Endothelial cell of umbilical vein (primary cell): ENCODE measurements around the gene ASB6. TPM values are rescaled to one million over a fixed set of nuclear protein-coding genes. Genes with fewer than 3 reads are reported as not detected.

Source experiments
- BruUV-seq: library from RNA; stranded (reverse); fragments of 400-500 nt; replicated peaks from 2 replicates; lab custom pipeline; 2021; lab: Mats Ljungman, UMichigan
- CTCF ChIA-PET: fragments of 300-600, 350-600 bp; sonication (Branson Sonifier 250); formaldehyde crosslinking; loops from one replicate; lab custom pipeline; 2021; ENCODE audit warnings: antibody characterized with exemption, inconsistent platforms; lab: Charles Lee
- POLR2A ChIA-PET: fragments of 300-600, 350-600 bp; sonication (Branson Sonifier 250); formaldehyde crosslinking; loops from one replicate; lab custom pipeline; 2021; ENCODE audit warnings: antibody characterized with exemption, inconsistent platforms; lab: Charles Lee
- DNase-seq: peaks from one replicate; pipeline ENCODE4 v3.0.0-alpha.2; 2011; ENCODE audit warnings: low read depth, low spot score
- FAIRE-seq: peaks from 2 replicates; lab custom pipeline; 2011; peaks lifted over from hg19 to GRCh38; lab: Jason Lieb, UNC
- H2AFZ ChIP-seq: 2 replicates; pipeline ENCODE4 v1.6.0; 2012; ENCODE audit warnings: low read depth, low read length, control low read depth, inconsistent platforms
- H3K27ac ChIP-seq: 2 replicates; pipeline ENCODE4 v1.5.1; 2011; ENCODE audit warnings: low read depth, mild to moderate bottlenecking, control low read depth, low read length, moderate library complexity; ENCODE audit not compliant: insufficient read depth
- H3K27me3 ChIP-seq, 2 experiments: 2 replicates each; pipeline versions ENCODE4 v1.6.0 to v1.6.1; 2011; ENCODE audit warnings: low read length in 2 of 2, mixed read lengths in 1 of 2; ENCODE audit not compliant: control insufficient read depth in 2 of 2, insufficient read depth in 2 of 2
- H3K36me3 ChIP-seq, 2 experiments: 2 replicates in 1 of 2; 3 replicates in 1 of 2; pipeline ENCODE4 v1.5.1; 2011; ENCODE audit warnings: low read length in 2 of 2, mild to moderate bottlenecking in 1 of 2, moderate library complexity in 1 of 2; ENCODE audit not compliant: control insufficient read depth in 2 of 2, insufficient read depth in 2 of 2; ENCODE audit errors: extremely low read depth in 1 of 2
- H3K4me1 ChIP-seq: 3 replicates; pipeline ENCODE4 v1.5.1; 2011; ENCODE audit warnings: mild to moderate bottlenecking, low read length; ENCODE audit not compliant: control insufficient read depth, insufficient read depth; ENCODE audit errors: extremely low read depth
- H3K4me2 ChIP-seq: 2 replicates; pipeline ENCODE4 v1.6.1; 2011; ENCODE audit warnings: low read length, control low read depth, mixed read lengths; ENCODE audit not compliant: insufficient read depth
- H3K4me3 ChIP-seq, 3 experiments: fragments of 200-600 bp in 1 of 3; sonication (generic), shearing (Covaris generic) in 1 of 3; replicated peaks in 1 of 3; 2 replicates each; pipeline ENCODE4 v1.5.1; 2011 to 2016; ENCODE audit warnings: control low read depth in 3 of 3, low read length in 3 of 3, mild to moderate bottlenecking in 2 of 3, inconsistent platforms in 1 of 3, low read depth in 1 of 3, moderate library complexity in 1 of 3; ENCODE audit not compliant: insufficient read depth in 1 of 3
- H3K79me2 ChIP-seq: 2 replicates; pipeline ENCODE4 v1.6.0; 2012; ENCODE audit warnings: low read length, inconsistent platforms; ENCODE audit not compliant: control insufficient read depth, insufficient read depth
- H3K9ac ChIP-seq: replicated peaks from 2 replicates; pipeline ENCODE3; 2011; ENCODE audit warnings: low read length, control low read depth; ENCODE audit not compliant: insufficient read depth; ENCODE audit errors: extremely low read depth
- H3K9me1 ChIP-seq: replicated peaks from 3 replicates; pipeline ENCODE4 v1.6.0; 2011; ENCODE audit warnings: mild to moderate bottlenecking, low read length; ENCODE audit not compliant: control insufficient read depth, insufficient read depth; ENCODE audit errors: extremely low read depth
- H3K9me3 ChIP-seq: replicated peaks from 2 replicates; pipeline ENCODE4 v1.5.1; 2012; ENCODE audit warnings: low read length, inconsistent platforms; ENCODE audit not compliant: control insufficient read depth, insufficient read depth
- H4K20me1 ChIP-seq: replicated peaks from 2 replicates; pipeline ENCODE3; 2011; ENCODE audit warnings: mild to moderate bottlenecking, low read length; ENCODE audit not compliant: control insufficient read depth, insufficient read depth; ENCODE audit errors: extremely low read depth
- EZH2 ChIP-seq: IDR thresholded peaks from 2 replicates; pipeline ENCODE4 v1.6.1; 2012; ENCODE audit warnings: borderline replicate concordance, low read depth, mild to moderate bottlenecking, moderate library complexity, low read length, inconsistent platforms; ENCODE audit not compliant: severe bottlenecking
- FOS ChIP-seq: IDR thresholded peaks from 2 replicates; pipeline ENCODE4 v1.6.1; 2011; ENCODE audit warnings: mild to moderate bottlenecking, low read length, moderate library complexity, borderline replicate concordance; ENCODE audit not compliant: insufficient read depth
- GATA2 ChIP-seq: IDR thresholded peaks from 2 replicates; pipeline ENCODE4 v1.7.0; 2011; ENCODE audit warnings: low read depth, mild to moderate bottlenecking, moderate library complexity, mixed read lengths, low read length; ENCODE audit not compliant: insufficient read length, insufficient read depth
- JUN ChIP-seq: IDR thresholded peaks from 2 replicates; pipeline ENCODE4 v1.6.1; 2011; ENCODE audit warnings: borderline replicate concordance, low read depth; ENCODE audit not compliant: insufficient read length, insufficient read depth
- MAX ChIP-seq: IDR thresholded peaks from 2 replicates; pipeline ENCODE4 v1.6.1; 2011; ENCODE audit not compliant: insufficient read depth, insufficient read length
- MYC ChIP-seq: IDR thresholded peaks from one replicate; pipeline ENCODE4 v1.6.1; 2011; ENCODE audit warnings: mild to moderate bottlenecking, low read depth, low read length
- POLR2A ChIP-seq: IDR thresholded peaks from 2 replicates; pipeline ENCODE4 v1.6.1; 2012; ENCODE audit warnings: low read depth, mild to moderate bottlenecking, control low read depth, low read length
- POLR2AphosphoS5 ChIP-seq: IDR thresholded peaks from 2 replicates; pipeline ENCODE4 v1.6.1; 2012; ENCODE audit warnings: low read depth, mild to moderate bottlenecking, control low read depth, low read length, moderate library complexity; ENCODE audit not compliant: insufficient read depth
- dilution Hi-C: fragments of 300-500 bp; cut with MboI; formaldehyde crosslinking; loops from one replicate; pipeline ENCODE4 v1.15.0; 2019; ENCODE audit warnings: low sequenced_read_pairs; ENCODE audit not compliant: extremely low pct_ligation_motif_present
- intact Hi-C: fragments of 100-400 bp; cut with micrococcal nuclease; formaldehyde crosslinking; loops from one replicate; pipeline ENCODE4 v1.10.0; 2022
- polyA plus RNA-seq, 4 experiments: library from polyadenylated mRNA; depleted of rRNA in 3 of 4; stranded (reverse) in 3 of 4; unstranded in 1 of 4; fragments of >200 nt; gene quantifications; 2 replicates each; pipeline versions ENCODE4 v1.2.1 to v1.2.3, GENCODE V29; 2011 to 2012; ENCODE audit warnings: missing spikeins in 1 of 4
- total RNA-seq: library from RNA; stranded (reverse); gene quantifications from 2 replicates; pipeline ENCODE4 v1.2.3, GENCODE V29; 2021
- TF ChIP-seq, protein P1 (sequence below), 2 donors: IDR thresholded peaks; 1 replicate in 1 of 2; 2 replicates in 1 of 2; pipeline ENCODE4 v1.5.1; 2011; ENCODE audit warnings: low read length in 2 of 2, mild to moderate bottlenecking in 2 of 2, moderate library complexity in 2 of 2, control low read depth in 1 of 2, inconsistent platforms in 1 of 2, low read depth in 1 of 2; ENCODE audit not compliant: insufficient read depth in 1 of 2; ENCODE audit errors: extremely low read depth in 1 of 2

Gene ASB6
- total and polyA plus RNA-seq, 2 donors (not counting 3 experiments of a cell fraction or from before 2014, with no cell fraction given): 20.3 to 23.8 TPM

DNA sequence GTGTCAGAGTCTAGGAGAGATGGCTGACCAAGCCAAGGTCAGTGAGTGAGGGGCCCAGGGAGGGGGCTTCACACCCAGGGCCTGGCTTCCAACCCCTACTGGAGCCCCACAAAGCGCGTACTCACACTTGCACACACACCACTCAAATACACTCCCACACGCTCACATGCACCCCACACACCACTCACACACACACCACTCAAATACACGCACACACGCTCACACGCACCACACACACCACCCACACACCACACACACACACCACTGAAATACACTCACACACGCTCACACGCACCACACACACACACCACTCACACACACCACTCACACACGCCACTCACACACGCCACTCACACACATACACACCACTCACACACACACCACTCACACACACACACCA is 5.7 kb upstream of the ASB6 start:
- Histone ChIP-seq H3K9me3 (no peaks in the 10 kb centered on the region), H3K27me3 (no peaks in the 10 kb centered on the region), H3K4me1 (no peaks in the 10 kb centered on the region), H3K36me3 (no peaks in the 10 kb centered on the region), H4K20me1 (no peaks in the 10 kb centered on the region), H2AFZ (no peak overlapping the region), H3K79me2 (no peaks in the 10 kb centered on the region), H3K4me3 (no peak overlapping the region), H3K4me2 (no peak overlapping the region), H3K9me1 (no peaks in the 10 kb centered on the region), H3K27ac (no peak overlapping the region), H3K9ac (no peak overlapping the region)
- TF ChIP-seq GATA2 (no peak), POLR2A (no peak)
- TF ChIP-seq, protein P1, sequence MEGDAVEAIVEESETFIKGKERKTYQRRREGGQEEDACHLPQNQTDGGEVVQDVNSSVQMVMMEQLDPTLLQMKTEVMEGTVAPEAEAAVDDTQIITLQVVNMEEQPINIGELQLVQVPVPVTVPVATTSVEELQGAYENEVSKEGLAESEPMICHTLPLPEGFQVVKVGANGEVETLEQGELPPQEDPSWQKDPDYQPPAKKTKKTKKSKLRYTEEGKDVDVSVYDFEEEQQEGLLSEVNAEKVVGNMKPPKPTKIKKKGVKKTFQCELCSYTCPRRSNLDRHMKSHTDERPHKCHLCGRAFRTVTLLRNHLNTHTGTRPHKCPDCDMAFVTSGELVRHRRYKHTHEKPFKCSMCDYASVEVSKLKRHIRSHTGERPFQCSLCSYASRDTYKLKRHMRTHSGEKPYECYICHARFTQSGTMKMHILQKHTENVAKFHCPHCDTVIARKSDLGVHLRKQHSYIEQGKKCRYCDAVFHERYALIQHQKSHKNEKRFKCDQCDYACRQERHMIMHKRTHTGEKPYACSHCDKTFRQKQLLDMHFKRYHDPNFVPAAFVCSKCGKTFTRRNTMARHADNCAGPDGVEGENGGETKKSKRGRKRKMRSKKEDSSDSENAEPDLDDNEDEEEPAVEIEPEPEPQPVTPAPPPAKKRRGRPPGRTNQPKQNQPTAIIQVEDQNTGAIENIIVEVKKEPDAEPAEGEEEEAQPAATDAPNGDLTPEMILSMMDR (IDR thresholded peaks at IDR 0.05; ENCODE audit: extremely low read depth in 1 of 2, insufficient read depth in 1 of 2, low read depth in 1 of 2, low read length in 2 of 2): no peak
- ChIA-PET POLR2A (no interaction called here), CTCF (interaction anchor here (1.3 kb wide), 1 partner anchor 90 kb away, joined by 3 read pairs; no protein-coding TSS in a partner anchor)
- BruUV-seq: no TSS peak
- dilution Hi-C loops: no loop called here
- no peak for FAIRE-seq
- intact Hi-C loops: no loop called here
- no peak for DNase-seq

GRCh38 chr9:129646654-129647053 is 4.7 kb upstream of the ASB6 start:
- no peaks in the 10 kb centered on the region for H3K9me1 ChIP-seq
- H4K20me1 ChIP-seq: no peaks in the 10 kb centered on the region
- no peak overlapping the region for H2AFZ ChIP-seq
- TF ChIP-seq MAX (no peak), JUN (no peak), GATA2 (no peak), POLR2A (no peak), EZH2 (no peak), MYC (no peak), POLR2AphosphoS5 (no peak), FOS (no peak)
- TF ChIP-seq, protein P1 (IDR thresholded peaks at IDR 0.05; ENCODE audit: extremely low read depth in 1 of 2, insufficient read depth in 1 of 2, low read depth in 1 of 2, low read length in 2 of 2): no peak
- H3K9ac ChIP-seq: no peak overlapping the region
- DNase-seq: no peak
- H3K79me2 ChIP-seq: peaks cover 2% of the 10 kb centered on the region
- no peak overlapping the region for H3K4me2 ChIP-seq
- no peak overlapping the region for H3K27ac ChIP-seq
- H3K27me3 ChIP-seq: no peaks in the 10 kb centered on the region
- FAIRE-seq: no peak
- no TSS peak for BruUV-seq
- CTCF ChIA-PET: no interaction called here
- POLR2A ChIA-PET: no interaction called here
- intact Hi-C loops (no loop called here), dilution Hi-C loops (no loop called here)
- H3K36me3 ChIP-seq: no peaks in the 10 kb centered on the region
- H3K4me3 ChIP-seq: no peak overlapping the region
- H3K9me3 ChIP-seq: no peaks in the 10 kb centered on the region
- no peaks in the 10 kb centered on the region for H3K4me1 ChIP-seq
